Measurements from ENCODE around the gene CACNA1I. TPM values are rescaled to one million over a fixed set of nuclear protein-coding genes. Genes with fewer than 3 reads are reported as not detected.

Gene CACNA1I
- polyA plus RNA-seq, 1 of the 3 experiments (the other 2 are of a cell fraction), result not detected

GRCh38 chr22:39623603-39624500 is 53.3 kb downstream of the CACNA1I start:
- TF ChIP-seq JUND (IDR thresholded peaks at IDR 0.05), result no peak
- no peak for TF ChIP-seq TEAD4 (IDR thresholded peaks at IDR 0.05; ENCODE audit: borderline replicate concordance, insufficient read depth)
- no peak for TF ChIP-seq FOXJ3 (CRISPR knock-in tag; IDR thresholded peaks at IDR 0.05)
- TF ChIP-seq ELF1 (IDR thresholded peaks at IDR 0.05), result no peak
- Histone ChIP-seq H3K9ac (no peak overlapping the region), H3K27me3 (ENCODE audit: insufficient read depth) (no peaks in the 10 kb centered on the region), H2AFZ (ENCODE audit: low read depth) (no peak overlapping the region), H3K27ac (ENCODE audit: low read depth in 2 of 2, low read length in 1 of 2) (no peak overlapping the region), H3K4me1 (ENCODE audit: control insufficient read depth in 1 of 2, insufficient read depth in 2 of 2, low read depth in 1 of 2, low read length in 1 of 2) (no peaks in the 10 kb centered on the region; a peak in 1 of 4 replicates), H3K9me3 (no peaks in the 10 kb centered on the region), H3K4me2 (no peak overlapping the region), H4K20me1 (ENCODE audit: insufficient read depth) (no peaks in the 10 kb centered on the region), H3K4me3 (ENCODE audit: low read depth in 2 of 2, low read length in 1 of 2) (no peak overlapping the region), H3K36me3 (replicated peaks in 1 of 2; ENCODE audit: control insufficient read depth in 1 of 2, insufficient read depth in 2 of 2, low read length in 1 of 2) (no peaks in the 10 kb centered on the region), H3F3A (replicated peaks; ENCODE audit: insufficient read depth) (no peaks in the 10 kb centered on the region), H3K79me2 (ENCODE audit: insufficient read depth) (no peaks in the 10 kb centered on the region), H3K9me2 (no peaks in the 10 kb centered on the region)
- ChIA-PET POLR2A (no interaction called here), CTCF (interaction anchor here (0.7 kb wide), 1 partner anchor 401 kb away, joined by 4 read pairs; no protein-coding TSS in a partner anchor)
- 79% methylated on average over 18 of the region's 28 CpGs for WGBS (ENCODE audit: low lambda C conversion rate)
- no peak for DNase-seq

GRCh38 chr22:39624501-39624821 is 53.9 kb downstream of the CACNA1I start:
- 70% methylated on average over 2 of the region's 7 CpGs for WGBS (ENCODE audit: low lambda C conversion rate)
- Histone ChIP-seq H3K27ac (ENCODE audit: low read depth in 2 of 2, low read length in 1 of 2) (no peak overlapping the region), H3K36me3 (replicated peaks in 1 of 2; ENCODE audit: control insufficient read depth in 1 of 2, insufficient read depth in 2 of 2, low read length in 1 of 2) (no peaks in the 10 kb centered on the region), H3K4me1 (ENCODE audit: control insufficient read depth in 1 of 2, insufficient read depth in 2 of 2, low read depth in 1 of 2, low read length in 1 of 2) (no peaks in the 10 kb centered on the region; a peak in 1 of 4 replicates), H2AFZ (ENCODE audit: low read depth) (no peak overlapping the region), H3K4me3 (ENCODE audit: low read depth in 2 of 2, low read length in 1 of 2) (no peak overlapping the region), H3K9ac (no peak overlapping the region), H3K27me3 (ENCODE audit: insufficient read depth) (no peaks in the 10 kb centered on the region), H3K79me2 (ENCODE audit: insufficient read depth) (no peaks in the 10 kb centered on the region), H3K9me3 (no peaks in the 10 kb centered on the region), H4K20me1 (ENCODE audit: insufficient read depth) (no peaks in the 10 kb centered on the region), H3K9me2 (no peaks in the 10 kb centered on the region), H3F3A (replicated peaks; ENCODE audit: insufficient read depth) (no peaks in the 10 kb centered on the region), H3K4me2 (no peak overlapping the region)
- DNase-seq, result no peak
- TF ChIP-seq EZH2phosphoT487 (IDR thresholded peaks at IDR 0.05; ENCODE audit: borderline replicate concordance, low read depth) (no peak), MXI1 (IDR thresholded peaks at IDR 0.05; ENCODE audit: low read depth, low read length) (no peak), TAF1 (IDR thresholded peaks at IDR 0.05; ENCODE audit: borderline replicate concordance, low read depth, low read length) (no peak), FOXJ3 (CRISPR knock-in tag; IDR thresholded peaks at IDR 0.05) (no peak), PBX3 (IDR thresholded peaks at IDR 0.05) (no peak), REST (IDR thresholded peaks at IDR 0.05; ENCODE audit: low read depth, low read length) (no peak), RFX5 (IDR thresholded peaks at IDR 0.05; ENCODE audit: low read length) (no peak)
- POLR2A ChIA-PET, result no interaction called here
- CTCF ChIA-PET, result interaction anchor here (0.7 kb wide), 1 partner anchor 400 kb away, joined by 4 read pairs; no protein-coding TSS in a partner anchor

All from SK-N-SH (cell line).